AG09319 (cell line): ENCODE measurements around the gene ITIH6.

ENCODE experiments used
- DNase-seq: peaks from one replicate; pipeline ENCODE4 v3.0.0-alpha.2; 2010; ENCODE audit warnings: low read depth; ENCODE audit errors: extremely low read depth
- TF ChIP-seq, protein P1 (sequence below): IDR thresholded peaks from 2 replicates; pipeline ENCODE4 v1.5.1; 2011; ENCODE audit warnings: low read depth, mild to moderate bottlenecking, inconsistent platforms, low read length, moderate library complexity

ITIH6 gene

DNA sequence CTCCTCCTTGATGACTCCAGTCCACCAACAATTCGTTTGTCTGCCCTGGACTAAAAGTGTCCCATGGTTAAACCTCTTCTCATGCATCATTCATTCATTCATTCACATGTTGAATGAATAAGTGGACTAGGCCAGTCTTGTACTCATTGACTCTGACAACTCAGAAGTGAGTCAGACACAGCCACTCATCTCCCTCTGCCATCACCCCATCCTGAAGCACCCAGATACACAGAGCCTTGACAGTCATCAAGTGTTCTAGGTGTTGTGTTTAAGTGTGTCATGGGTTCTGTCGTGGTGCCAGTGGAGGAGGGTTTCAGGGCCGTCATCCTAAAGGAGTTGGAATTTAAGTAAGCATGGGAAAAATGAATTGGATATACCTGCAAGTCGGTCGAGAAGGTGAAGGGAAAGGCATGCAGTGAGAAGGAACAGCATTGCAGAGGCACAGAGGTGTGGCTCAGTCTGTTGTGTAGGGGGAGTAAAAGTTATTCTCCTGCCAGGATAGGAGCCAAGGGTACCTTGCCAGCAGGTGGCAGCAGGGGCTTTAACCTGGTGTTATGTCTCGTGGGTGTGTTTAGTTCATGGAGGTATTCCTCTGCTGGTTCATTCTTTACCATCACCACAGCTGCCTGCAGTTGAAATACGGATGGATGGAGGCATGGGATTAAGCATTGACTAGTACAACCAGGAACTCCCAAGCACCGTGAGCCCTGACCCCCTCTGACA is 27.8 kb upstream of the ITIH6 start:
- TF ChIP-seq, protein P1, sequence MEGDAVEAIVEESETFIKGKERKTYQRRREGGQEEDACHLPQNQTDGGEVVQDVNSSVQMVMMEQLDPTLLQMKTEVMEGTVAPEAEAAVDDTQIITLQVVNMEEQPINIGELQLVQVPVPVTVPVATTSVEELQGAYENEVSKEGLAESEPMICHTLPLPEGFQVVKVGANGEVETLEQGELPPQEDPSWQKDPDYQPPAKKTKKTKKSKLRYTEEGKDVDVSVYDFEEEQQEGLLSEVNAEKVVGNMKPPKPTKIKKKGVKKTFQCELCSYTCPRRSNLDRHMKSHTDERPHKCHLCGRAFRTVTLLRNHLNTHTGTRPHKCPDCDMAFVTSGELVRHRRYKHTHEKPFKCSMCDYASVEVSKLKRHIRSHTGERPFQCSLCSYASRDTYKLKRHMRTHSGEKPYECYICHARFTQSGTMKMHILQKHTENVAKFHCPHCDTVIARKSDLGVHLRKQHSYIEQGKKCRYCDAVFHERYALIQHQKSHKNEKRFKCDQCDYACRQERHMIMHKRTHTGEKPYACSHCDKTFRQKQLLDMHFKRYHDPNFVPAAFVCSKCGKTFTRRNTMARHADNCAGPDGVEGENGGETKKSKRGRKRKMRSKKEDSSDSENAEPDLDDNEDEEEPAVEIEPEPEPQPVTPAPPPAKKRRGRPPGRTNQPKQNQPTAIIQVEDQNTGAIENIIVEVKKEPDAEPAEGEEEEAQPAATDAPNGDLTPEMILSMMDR: no peak
- DNase-seq: no peak

DNA sequence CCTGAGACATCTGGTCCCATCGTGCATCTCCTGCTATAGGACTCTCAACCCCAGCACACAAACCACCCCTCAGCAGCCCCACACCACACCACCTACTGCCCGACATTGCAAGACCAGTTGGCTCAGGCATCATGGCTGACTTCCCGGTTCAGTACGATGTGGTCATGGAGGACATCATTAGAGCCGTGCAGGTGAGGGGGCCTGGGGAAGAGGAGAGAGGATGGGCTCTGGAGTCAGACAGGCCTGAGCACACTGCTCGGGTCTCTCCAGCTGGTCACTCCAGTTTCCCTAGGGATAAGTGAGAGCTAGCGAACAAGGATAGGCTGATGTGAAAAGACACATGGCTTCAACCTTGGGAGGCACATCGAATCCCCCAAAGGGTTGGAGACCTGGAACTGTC is 26.7 kb upstream of the ITIH6 start:
- DNase-seq: no peak
- TF ChIP-seq, protein P1: no peak

DNA sequence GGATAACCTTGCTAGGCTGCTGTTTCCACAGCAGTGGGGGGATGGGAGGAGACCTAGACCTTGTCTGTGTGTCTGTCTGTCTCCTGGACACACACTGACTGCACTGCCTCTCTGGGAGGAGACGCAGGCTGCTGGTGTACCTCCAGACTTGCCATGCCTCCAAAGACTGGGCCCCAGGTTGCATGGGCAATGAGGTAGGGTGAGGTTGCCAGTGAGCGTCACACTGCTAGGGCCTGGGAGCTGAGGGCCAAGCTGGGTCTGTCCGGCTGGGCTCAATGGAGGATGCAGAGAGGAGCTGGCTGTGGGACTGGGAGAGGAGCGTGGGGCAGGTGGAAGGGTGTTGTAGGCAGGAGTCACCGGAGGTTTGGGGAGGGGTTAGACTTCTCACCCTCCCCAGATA is 26.1 kb upstream of the ITIH6 start:
- no peak for DNase-seq
- TF ChIP-seq, protein P1: no peak

DNA sequence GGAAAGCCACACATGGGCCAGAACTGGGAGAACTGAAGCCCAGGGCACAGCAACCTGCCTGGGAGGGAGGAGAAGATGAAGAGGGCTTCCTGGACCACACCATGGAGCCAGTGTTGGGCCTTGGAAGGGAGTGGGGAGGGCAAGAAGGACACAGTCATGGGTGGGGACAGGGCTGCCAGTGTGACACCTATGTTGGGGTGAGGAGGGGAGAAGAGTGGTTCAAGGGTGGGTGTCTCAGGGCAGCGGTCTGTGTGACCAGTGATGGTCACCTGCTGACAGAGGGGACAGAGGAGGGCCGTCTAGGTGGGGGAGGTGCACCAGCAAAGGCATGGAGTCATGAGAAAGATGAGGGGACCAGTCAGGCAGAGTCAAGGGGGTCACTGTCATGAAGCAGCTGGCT is 23.3 kb upstream of the ITIH6 start:
- TF ChIP-seq, protein P1: no peak
- no peak for DNase-seq

DNA sequence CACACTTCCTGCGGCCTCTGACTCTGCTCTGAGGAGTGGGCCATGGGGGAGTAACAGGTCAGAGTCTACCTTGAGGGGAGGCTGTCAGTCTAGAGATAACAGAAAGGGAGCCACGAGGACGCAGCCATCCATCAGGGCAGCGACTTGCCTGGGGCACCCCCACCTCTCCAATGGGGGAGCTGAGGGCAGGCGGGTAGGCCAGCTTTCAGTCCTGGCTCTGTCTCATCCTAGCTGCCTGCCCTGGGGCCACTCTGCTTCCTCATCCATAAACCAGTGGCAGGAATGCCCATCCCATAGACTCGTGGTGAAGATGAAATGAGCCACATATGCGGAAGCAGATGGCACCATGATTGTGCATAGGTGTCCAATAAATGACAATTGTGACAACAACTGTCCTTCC is 22.7 kb upstream of the ITIH6 start:
- no peak for DNase-seq
- TF ChIP-seq, protein P1: no peak

DNA sequence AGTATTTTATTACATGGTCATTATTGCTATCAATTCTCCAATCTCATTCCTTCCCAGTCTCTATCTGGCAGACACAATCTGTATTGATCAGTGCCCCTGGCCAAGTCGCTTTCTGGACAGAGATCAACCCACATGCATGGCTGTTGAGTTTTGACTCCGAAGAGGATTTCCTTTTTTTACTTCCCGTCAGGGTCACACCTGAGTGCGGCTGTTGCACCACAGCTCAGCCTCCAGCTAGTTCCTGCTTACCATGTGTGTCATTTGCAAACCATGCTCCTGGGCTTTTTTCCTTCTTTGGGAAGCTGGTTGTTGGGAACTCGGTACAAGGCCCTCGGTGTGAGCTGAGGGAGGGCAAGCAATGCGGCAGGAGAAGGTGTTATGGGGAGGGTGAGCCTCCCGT is 21.1 kb upstream of the ITIH6 start:
- TF ChIP-seq, protein P1: no peak
- no peak for DNase-seq

DNA sequence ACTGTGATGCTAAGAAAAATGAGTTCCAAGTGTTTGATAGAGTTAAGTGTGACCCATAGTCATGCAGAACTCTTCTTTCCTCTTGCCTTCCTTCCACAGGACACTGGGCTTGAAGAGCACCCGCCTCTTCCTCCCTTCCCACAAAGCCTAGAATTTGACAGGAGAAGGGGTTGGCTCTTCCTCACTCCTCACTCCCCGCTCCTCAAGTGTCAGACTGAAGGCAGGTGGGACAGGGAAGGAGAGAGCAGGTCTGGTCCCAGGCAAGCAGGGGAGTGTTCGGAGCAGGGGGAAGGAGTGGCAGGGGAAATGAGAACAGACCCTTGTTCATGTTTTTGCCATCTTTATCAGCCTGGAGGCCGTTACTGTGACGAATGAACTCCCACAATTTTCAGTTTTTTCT is 20.2 kb upstream of the ITIH6 start:
- TF ChIP-seq, protein P1: no peak
- no peak for DNase-seq
